HG03575 (cell line): ENCODE measurements around the gene OR8K3.

Source experiments
- ATAC-seq: cut with Tn5 transposase; IDR thresholded peaks from one replicate; pipeline ENCODE4 v1.9.1; 2021; ENCODE audit not compliant: unreplicated experiment, insufficient number of reproducible peaks, low FRiP score; ENCODE audit errors: extremely low read depth

The OR8K3 gene

GRCh38 chr11:56314844-56315243, at the start of gene OR8K3:
OR8K3 (plus strand) TSS chr11:56315144; CDS start chr11:56318307, 3,163 bp downstream.
- no peak for ATAC-seq

- ATAC-seq: no peak
Observed at GRCh38 chr11:56271092-56271491, 43.9 kb upstream of the OR8K3 start.

- no peak for ATAC-seq
Observed at GRCh38 chr11:56273854-56274253, 41.1 kb upstream of the OR8K3 start, which contains the start of gene OR5T1. OR5T1 (plus strand) TSS chr11:56274154; CDS start chr11:56275639, 1,485 bp downstream.

- no peak for ATAC-seq
Observed at GRCh38 chr11:56292154-56292553, 22.8 kb upstream of the OR8K3 start, which contains the start of gene OR8H1. OR8H1 (minus strand) TSS chr11:56292254; CDS start chr11:56291062, 1,192 bp downstream.

- no peak for ATAC-seq
Observed at GRCh38 chr11:56296898-56297297, 18.0 kb upstream of the OR8K3 start.

- no peak for ATAC-seq
Observed at GRCh38 chr11:56307836-56308235, 7.1 kb upstream of the OR8K3 start.

- ATAC-seq: no peak
Observed at GRCh38 chr11:56331861-56332491, 17.0 kb downstream of the OR8K3 start.

- ATAC-seq: no peak
Observed at GRCh38 chr11:56333156-56333555, 18.2 kb downstream of the OR8K3 start.

- no peak for ATAC-seq
Observed at GRCh38 chr11:56340289-56340688, 25.3 kb downstream of the OR8K3 start.

- no peak for ATAC-seq
Observed at GRCh38 chr11:56345739-56346138, 30.8 kb downstream of the OR8K3 start, which contains the start of gene OR8K1. OR8K1 (plus strand) TSS chr11:56346039; CDS start chr11:56346039, 0 bp downstream.

GRCh38 chr11:56353991-56354390, 39.0 kb downstream of the OR8K3 start, which contains the start of gene OR8J1:
OR8J1 (plus strand) TSS chr11:56354291; CDS start chr11:56360247, 5,956 bp downstream.
- no peak for ATAC-seq
